Natural killer cell (primary cell): Measurements from ENCODE around the gene MYO16. TPM values are rescaled to one million over a fixed set of nuclear protein-coding genes. Genes with fewer than 3 reads are reported as not detected.

Experiments used
- ATAC-seq, 3 donors: fragments of 150-1000 bp in 2 of 3; fragments of 200-7000 bp in 1 of 3; cut with Tn5 transposase; 1 replicate in 1 of 3; 2 replicates in 2 of 3; pipeline ENCODE4 v1.10.0; 2021; ENCODE audit warnings: mild to moderate bottlenecking in 2 of 3, moderate library complexity in 2 of 3
- DNase-seq, 2 donors: peaks; one replicate each; pipeline versions ENCODE4 v3.0.0 to v3.0.0-alpha.2; 2013 to 2021; ENCODE audit warnings: mixed read lengths in 1 of 2
- H3K27ac ChIP-seq: one replicate; pipeline ENCODE4 v1.5.1; 2013; ENCODE audit warnings: mild to moderate bottlenecking, low read length
- H3K27me3 ChIP-seq: one replicate; pipeline ENCODE4 v1.6.1; 2013; ENCODE audit warnings: low read length; ENCODE audit not compliant: control insufficient read depth, insufficient read depth
- H3K36me3 ChIP-seq: one replicate; pipeline ENCODE4 v1.6.1; 2013; ENCODE audit warnings: low read length; ENCODE audit not compliant: control insufficient read depth, insufficient read depth
- H3K4me1 ChIP-seq: one replicate; pipeline ENCODE4 v1.6.1; 2013; ENCODE audit warnings: low read length; ENCODE audit not compliant: control insufficient read depth, insufficient read depth
- H3K4me3 ChIP-seq: one replicate; pipeline ENCODE4 v1.5.1; 2013; ENCODE audit warnings: low read length
- H3K9me3 ChIP-seq: one replicate; pipeline ENCODE4 v1.6.1; 2013; ENCODE audit warnings: low read length; ENCODE audit not compliant: control insufficient read depth, insufficient read depth
- H3K27ac Mint-ChIP-seq, 2 donors: one replicate each; pipeline ENCODE4 v1.8.0; 2022; ENCODE audit warnings: mild to moderate bottlenecking in 2 of 2, mixed read lengths in 2 of 2, moderate library complexity in 1 of 2
- H3K27me3 Mint-ChIP-seq, 2 donors: one replicate each; pipeline ENCODE4 v1.8.0; 2022; ENCODE audit warnings: low read depth in 2 of 2, mixed read lengths in 2 of 2
- H3K36me3 Mint-ChIP-seq: one replicate; pipeline ENCODE4 v1.8.0; 2022; ENCODE audit warnings: mixed read lengths
- H3K4me1 Mint-ChIP-seq, 2 donors: one replicate each; pipeline ENCODE4 v1.8.0; 2022; ENCODE audit warnings: mixed read lengths in 2 of 2
- H3K4me3 Mint-ChIP-seq: one replicate; pipeline ENCODE4 v1.8.0; 2022; ENCODE audit warnings: mild to moderate bottlenecking, moderate library complexity, mixed read lengths
- H3K9me3 Mint-ChIP-seq, 2 donors: one replicate each; pipeline ENCODE4 v1.8.0; 2022; ENCODE audit warnings: mixed read lengths in 2 of 2
- WGBS: methylation state at CpG from one replicate; pipeline ENCODE4 v1.1.7; 2013; ENCODE audit warnings: missing lambda C conversion rate; ENCODE audit not compliant: insufficient coverage; 5-methylcytosine and 5-hydroxymethylcytosine counted together
- intact Hi-C: fragments of 100-400 bp; cut with micrococcal nuclease; formaldehyde crosslinking; loops from one replicate; pipeline ENCODE4 v1.14.2; 2022
- total RNA-seq, 4 donors: library from RNA; stranded (reverse); fragments of 120-200 nt in 1 of 4; gene quantifications; one replicate each; pipeline versions ENCODE4 v1.2.3 to v1.2.4, GENCODE V29; 2013 to 2022
- TF ChIP-seq, protein P1 (sequence below): fragments of 200-600 bp; IDR thresholded peaks from one replicate; pipeline ENCODE4 v1.8.0; 2022; ENCODE audit warnings: antibody characterized with exemption

The MYO16 gene
- total RNA-seq, 3 donors from 2014 or later (not counting 1 experiment from before 2014, with no cell fraction given): 0.28 TPM; not detected in 2

GRCh38 chr13:108855737-108856387 lies 226.5 kb downstream of the MYO16 start:
- DNase-seq (no peak), ATAC-seq (no peak)
- no peak overlapping the region for H3K4me3 Mint-ChIP-seq
- no peak overlapping the region for H3K4me3 ChIP-seq
- no peaks in the 10 kb centered on the region for H3K4me1 Mint-ChIP-seq
- TF ChIP-seq, protein P1, sequence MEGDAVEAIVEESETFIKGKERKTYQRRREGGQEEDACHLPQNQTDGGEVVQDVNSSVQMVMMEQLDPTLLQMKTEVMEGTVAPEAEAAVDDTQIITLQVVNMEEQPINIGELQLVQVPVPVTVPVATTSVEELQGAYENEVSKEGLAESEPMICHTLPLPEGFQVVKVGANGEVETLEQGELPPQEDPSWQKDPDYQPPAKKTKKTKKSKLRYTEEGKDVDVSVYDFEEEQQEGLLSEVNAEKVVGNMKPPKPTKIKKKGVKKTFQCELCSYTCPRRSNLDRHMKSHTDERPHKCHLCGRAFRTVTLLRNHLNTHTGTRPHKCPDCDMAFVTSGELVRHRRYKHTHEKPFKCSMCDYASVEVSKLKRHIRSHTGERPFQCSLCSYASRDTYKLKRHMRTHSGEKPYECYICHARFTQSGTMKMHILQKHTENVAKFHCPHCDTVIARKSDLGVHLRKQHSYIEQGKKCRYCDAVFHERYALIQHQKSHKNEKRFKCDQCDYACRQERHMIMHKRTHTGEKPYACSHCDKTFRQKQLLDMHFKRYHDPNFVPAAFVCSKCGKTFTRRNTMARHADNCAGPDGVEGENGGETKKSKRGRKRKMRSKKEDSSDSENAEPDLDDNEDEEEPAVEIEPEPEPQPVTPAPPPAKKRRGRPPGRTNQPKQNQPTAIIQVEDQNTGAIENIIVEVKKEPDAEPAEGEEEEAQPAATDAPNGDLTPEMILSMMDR: no peak
- no peaks in the 10 kb centered on the region for H3K4me1 ChIP-seq
- intact Hi-C loops: no loop called here
- 90% methylated on average over 4 of the region's 4 CpGs for WGBS
- H3K36me3 ChIP-seq: no peaks in the 10 kb centered on the region
- H3K27ac Mint-ChIP-seq: no peak overlapping the region
- no peaks in the 10 kb centered on the region for H3K36me3 Mint-ChIP-seq
- H3K9me3 ChIP-seq: no peaks in the 10 kb centered on the region
- peaks cover 0 to 8% of the 10 kb centered on the region in 2 donors for H3K27me3 Mint-ChIP-seq
- no peaks in the 10 kb centered on the region for H3K27me3 ChIP-seq
- peaks cover 6 to 11% of the 10 kb centered on the region in 2 donors for H3K9me3 Mint-ChIP-seq
- H3K27ac ChIP-seq: no peak overlapping the region

GRCh38 chr13:108858676-108859075 lies 229.3 kb downstream of the MYO16 start:
- no peak for ATAC-seq
- TF ChIP-seq, protein P1: no peak
- Mint-ChIP-seq H3K9me3 (peaks cover 6 to 8% of the 10 kb centered on the region in 2 donors), H3K4me1 (no peaks in the 10 kb centered on the region), H3K27me3 (peaks cover 0 to 5% of the 10 kb centered on the region in 2 donors), H3K27ac (no peak overlapping the region), H3K36me3 (no peaks in the 10 kb centered on the region), H3K4me3 (no peak overlapping the region)
- H3K27ac ChIP-seq: no peak overlapping the region
- no peaks in the 10 kb centered on the region for H3K27me3 ChIP-seq
- 87% methylated on average over 5 of the region's 5 CpGs for WGBS
- no peaks in the 10 kb centered on the region for H3K9me3 ChIP-seq
- no peaks in the 10 kb centered on the region for H3K36me3 ChIP-seq
- intact Hi-C loops: no loop called here
- no peak for DNase-seq
- no peak overlapping the region for H3K4me3 ChIP-seq
- no peaks in the 10 kb centered on the region for H3K4me1 ChIP-seq

- TF ChIP-seq, protein P1: no peak
- no peak overlapping the region for H3K27ac ChIP-seq
- H3K27me3 Mint-ChIP-seq: peaks cover 0 to 5% of the 10 kb centered on the region in 2 donors
Measured at GRCh38 chr13:108859197-108860012, 230.0 kb downstream of the MYO16 start.

More at GRCh38 chr13:108859197-108860012, 230.0 kb downstream of the MYO16 start:
- 83% methylated on average over 3 of the region's 8 CpGs for WGBS
- H3K36me3 ChIP-seq: no peaks in the 10 kb centered on the region
- Mint-ChIP-seq H3K9me3 (peaks cover 6 to 8% of the 10 kb centered on the region in 2 donors), H3K27ac (no peak overlapping the region), H3K4me3 (no peak overlapping the region), H3K36me3 (no peaks in the 10 kb centered on the region), H3K4me1 (no peaks in the 10 kb centered on the region)
- no peaks in the 10 kb centered on the region for H3K9me3 ChIP-seq
- no peak overlapping the region for H3K4me3 ChIP-seq
- DNase-seq (no peak), ATAC-seq (no peak)
- H3K4me1 ChIP-seq: no peaks in the 10 kb centered on the region
- H3K27me3 ChIP-seq: no peaks in the 10 kb centered on the region
- intact Hi-C loops: no loop called here
